ENCODE measurements around the gene SYT1.

GRCh38 chr12:79143803-79144202 is 279.2 kb downstream of the SYT1 start:
- TF ChIP-seq MAX (IDR thresholded peaks at IDR 0.05; ENCODE audit: low read depth, low read length) = no peak
- no peak for TF ChIP-seq CTCF (IDR thresholded peaks at IDR 0.05; ENCODE audit: low read depth, low read length)
